GM19193 (cell line): ENCODE data around the gene RAD54L.

Experiments
- POLR2A ChIP-seq: IDR thresholded peaks from 4 replicates; pipeline ENCODE4 v1.6.1; 2011; ENCODE audit not compliant: insufficient read depth, insufficient read length; ENCODE audit errors: extremely low read depth

The RAD54L gene

GRCh38 chr1:46301808-46302640 lies 54.5 kb downstream of the RAD54L start:
- TF ChIP-seq POLR2A, result peak; percentile 17

GRCh38 chr1:46302641-46303037 lies 55.1 kb downstream of the RAD54L start:
- TF ChIP-seq POLR2A, result no peak

- TF ChIP-seq POLR2A, result peak; percentile 77
These were observed 55.7 kb downstream of the RAD54L start, which contains the start of the genes LRRC41 and UQCRH for GRCh38 chr1:46303038-46303871. TSS of gene LRRC41 (minus strand) at chr1:46303616. CDS start at chr1:46303322, 294 bp downstream. TSS of gene UQCRH (plus strand) at chr1:46303698. CDS start at chr1:46303767, 69 bp downstream.

- no peak for TF ChIP-seq POLR2A
These were observed 56.3 kb downstream of the RAD54L start for GRCh38 chr1:46303872-46304326.

- TF ChIP-seq POLR2A, result no peak
These were observed 58.6 kb downstream of the RAD54L start for GRCh38 chr1:46306159-46306530.

GRCh38 chr1:46309401-46310159 lies 62.0 kb downstream of the RAD54L start:
- no peak for TF ChIP-seq POLR2A

- TF ChIP-seq POLR2A, result no peak
These were observed 62.8 kb downstream of the RAD54L start for GRCh38 chr1:46310321-46310720.

GRCh38 chr1:46315669-46316403 lies 68.3 kb downstream of the RAD54L start:
- TF ChIP-seq POLR2A, result no peak

- no peak for TF ChIP-seq POLR2A
These were observed 69.8 kb downstream of the RAD54L start for GRCh38 chr1:46317323-46317722.
